Naive thymus-derived CD4-positive, alpha-beta T cell (primary cell): Measurements from ENCODE around the gene OIP5. TPM values are rescaled to one million over a fixed set of nuclear protein-coding genes. Genes with fewer than 3 reads are reported as not detected.
A peak's percentile ranks its signal among the peaks of the same experiment; 100 is the strongest.
"Not testable (repeated sequence)": the region's sequence is repeated elsewhere in the genome, so short reads cannot be mapped to it uniquely, and the experiment has no call there.

Experiments
- ATAC-seq: fragments of 150-1000 bp; cut with Tn5 transposase; 2 replicates; pipeline ENCODE4 v1.10.0; 2021; ENCODE audit warnings: mild to moderate bottlenecking, moderate library complexity
- CTCF ChIA-PET: fragments of 350-600 bp; sonication (Branson Sonifier 250); formaldehyde crosslinking; loops from one replicate; lab custom pipeline; 2021; ENCODE audit warnings: antibody characterized with exemption; lab: Charles Lee
- POLR2A ChIA-PET: fragments of 350-600 bp; sonication (Branson Sonifier 250); formaldehyde crosslinking; loops from one replicate; lab custom pipeline; 2021; ENCODE audit warnings: antibody characterized with exemption, inconsistent platforms; lab: Charles Lee
- DNase-seq, 9 donors: peaks; one replicate each; pipeline versions ENCODE4 v3.0.0 to v3.0.0-alpha.2; 2020 to 2022; ENCODE audit warnings: mixed read lengths in 1 of 9
- H3K27ac ChIP-seq: one replicate; pipeline ENCODE4 v1.7.0; 2013; ENCODE audit warnings: mild to moderate bottlenecking, low read depth, low read length, moderate library complexity
- H3K27me3 ChIP-seq, 2 donors: one replicate each; pipeline ENCODE4 v1.7.0; 2013; ENCODE audit warnings: low read length in 2 of 2, mild to moderate bottlenecking in 2 of 2, moderate library complexity in 2 of 2; ENCODE audit not compliant: control insufficient read depth in 2 of 2, insufficient read depth in 2 of 2
- H3K36me3 ChIP-seq, 3 experiments: 1 replicate in 2 of 3; 2 replicates in 1 of 3; pipeline ENCODE4 v1.7.0; 2013; ENCODE audit warnings: low read length in 3 of 3, mild to moderate bottlenecking in 3 of 3, moderate library complexity in 1 of 3; ENCODE audit not compliant: insufficient read depth in 3 of 3, control insufficient read depth in 2 of 3
- H3K4me1 ChIP-seq, 2 donors: one replicate each; pipeline ENCODE4 v1.7.0; 2013; ENCODE audit warnings: low read length in 2 of 2, mild to moderate bottlenecking in 2 of 2, moderate library complexity in 1 of 2; ENCODE audit not compliant: control insufficient read depth in 2 of 2, insufficient read depth in 2 of 2
- H3K4me3 ChIP-seq: 2 replicates; pipeline ENCODE4 v1.7.0; 2013; ENCODE audit warnings: mild to moderate bottlenecking, low read length
- H3K9me3 ChIP-seq, 3 experiments: 1 replicate in 2 of 3; 2 replicates in 1 of 3; pipeline ENCODE4 v1.7.0; 2013; ENCODE audit warnings: low read length in 3 of 3; ENCODE audit not compliant: control insufficient read depth in 2 of 3
- H3K27ac Mint-ChIP-seq, 9 donors: one replicate each; pipeline ENCODE4 v1.8.0; 2020 to 2022; ENCODE audit warnings: mixed read lengths in 9 of 9, mild to moderate bottlenecking in 8 of 9, moderate library complexity in 5 of 9, inconsistent platforms in 2 of 9
- H3K27me3 Mint-ChIP-seq, 5 donors: one replicate each; pipeline ENCODE4 v1.8.0; 2021 to 2022; ENCODE audit warnings: mixed read lengths in 5 of 5, mild to moderate bottlenecking in 1 of 5
- H3K36me3 Mint-ChIP-seq, 5 donors: one replicate each; pipeline ENCODE4 v1.8.0; 2020 to 2022; ENCODE audit warnings: mixed read lengths in 5 of 5, mild to moderate bottlenecking in 3 of 5, inconsistent platforms in 1 of 5
- H3K4me1 Mint-ChIP-seq, 7 donors: one replicate each; pipeline ENCODE4 v1.8.0; 2020 to 2022; ENCODE audit warnings: mixed read lengths in 7 of 7, mild to moderate bottlenecking in 3 of 7, inconsistent platforms in 1 of 7
- H3K4me3 Mint-ChIP-seq, 10 donors: one replicate each; pipeline ENCODE4 v1.8.0; 2020 to 2022; ENCODE audit warnings: mild to moderate bottlenecking in 10 of 10, mixed read lengths in 10 of 10, moderate library complexity in 6 of 10, inconsistent platforms in 2 of 10
- H3K9me3 Mint-ChIP-seq, 11 donors: one replicate each; pipeline ENCODE4 v1.8.0; 2020 to 2022; ENCODE audit warnings: mixed read lengths in 11 of 11, mild to moderate bottlenecking in 4 of 11, inconsistent platforms in 1 of 11, moderate library complexity in 1 of 11
- intact Hi-C, 2 donors: fragments of 100-400 bp; cut with micrococcal nuclease; formaldehyde crosslinking; loops; one replicate each; pipeline ENCODE4 v1.15.1; 2023
- polyA plus RNA-seq, 2 donors: library from polyadenylated mRNA; unstranded; fragments of 300-500 nt; fragmentation: Illumina TruSeq; gene quantifications; one replicate each; pipeline ENCODE4 v1.2.3, GENCODE V29; 2021
- total RNA-seq, 6 experiments: library from RNA in 5 of 6; stranded (reverse) in 5 of 6; gene quantifications; 1 replicate in 5 of 6; 2 replicates in 1 of 6; pipeline ENCODE4 v1.2.3 and lab custom pipeline; 2021 to 2026

Gene OIP5
- total and polyA plus RNA-seq, 7 experiments from 2014 or later: 0.32 to 15.2 (median 0.57) TPM; not detected in 2

GRCh38 chr15:41278319-41278718 lies 54.1 kb downstream of the OIP5 start:
- H3K4me1 Mint-ChIP-seq: peaks cover 0 to 9% (median 9%) of the 10 kb centered on the region in 7 donors
- Histone ChIP-seq H3K4me3 (no peak overlapping the region), H3K27ac (no peak overlapping the region), H3K4me1 (peaks cover 4 to 6% of the 10 kb centered on the region in 2 donors), H3K27me3 (no peaks in the 10 kb centered on the region), H3K36me3 (peaks cover 0 to 7% (median 0%) of the 10 kb centered on the region in 3 experiments), H3K9me3 (no peaks in the 10 kb centered on the region)
- no peak overlapping the region for H3K4me3 Mint-ChIP-seq
- peak overlapping the region in 2 of 9 donors; percentile 12 to 50 for H3K27ac Mint-ChIP-seq
- H3K36me3 Mint-ChIP-seq: peaks cover 0 to 23% (median 8%) of the 10 kb centered on the region in 5 donors
- no peaks in the 10 kb centered on the region for H3K27me3 Mint-ChIP-seq
- DNase-seq: no peak
- CTCF ChIA-PET: interaction anchor here (0.7 kb wide), 1 partner anchor 1623 kb away, joined by 4 read pairs; no protein-coding TSS in a partner anchor
- intact Hi-C loops: no loop called here
- no peak for ATAC-seq
- POLR2A ChIA-PET: interaction anchor here (0.7 kb wide), 1 partner anchor 1212 kb away, joined by 3 read pairs; the partner anchor contains the start of gene ZNF106
- no peaks in the 10 kb centered on the region for H3K9me3 Mint-ChIP-seq

GRCh38 chr15:41276831-41277230 lies 55.6 kb downstream of the OIP5 start:
- Histone ChIP-seq H3K27me3 (no peaks in the 10 kb centered on the region), H3K27ac (no peak overlapping the region), H3K9me3 (no peaks in the 10 kb centered on the region), H3K4me3 (no peak overlapping the region), H3K36me3 (peaks cover 0 to 7% (median 0%) of the 10 kb centered on the region in 3 experiments), H3K4me1 (no peaks in the 10 kb centered on the region)
- Mint-ChIP-seq H3K9me3 (no peaks in the 10 kb centered on the region), H3K36me3 (peaks cover 0 to 23% (median 8%) of the 10 kb centered on the region in 5 donors), H3K27me3 (no peaks in the 10 kb centered on the region), H3K27ac (peak overlapping the region in 1 of 9 donors; percentile 19), H3K4me3 (no peak overlapping the region), H3K4me1 (no peaks in the 10 kb centered on the region)
- DNase-seq (no peak), ATAC-seq (peak; percentile 66)
- intact Hi-C loops: no loop called here
- ChIA-PET CTCF (no interaction called here), POLR2A (no interaction called here)

DNA sequence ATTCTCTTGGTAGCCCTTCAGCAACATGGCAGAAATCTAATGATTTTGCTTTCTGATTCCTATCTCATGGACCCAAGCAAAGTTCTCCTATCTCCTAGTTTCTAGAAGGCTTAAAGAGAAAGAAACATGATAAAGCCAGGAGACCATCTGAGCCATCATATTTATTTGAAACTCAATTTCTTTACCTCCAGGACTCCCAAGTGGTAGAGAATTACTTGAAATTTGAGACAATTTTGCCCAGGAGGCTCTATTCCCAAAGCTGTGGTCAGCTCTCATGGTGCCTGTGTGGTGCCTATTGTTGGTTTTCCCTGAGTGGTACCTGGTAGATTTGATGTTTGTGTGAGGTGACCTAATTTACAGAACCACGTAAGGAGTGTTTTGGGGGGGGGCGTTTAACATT lies 62.5 kb downstream of the OIP5 start:
- intact Hi-C loops: no loop called here
- peaks cover 4 to 28% (median 14%) of the 10 kb centered on the region in 5 donors for H3K36me3 Mint-ChIP-seq
- no peak overlapping the region for H3K4me3 Mint-ChIP-seq
- H3K36me3 ChIP-seq: peaks cover 0 to 8% (median 0%) of the 10 kb centered on the region in 3 experiments
- ChIA-PET CTCF (interaction anchor here (0.6 kb wide), 1 partner anchor 287 kb away, joined by 3 read pairs; no protein-coding TSS in a partner anchor), POLR2A (no interaction called here)
- ATAC-seq (no peak), DNase-seq (no peak)
- no peaks in the 10 kb centered on the region for H3K27me3 Mint-ChIP-seq
- no peaks in the 10 kb centered on the region for H3K4me1 Mint-ChIP-seq
- no peak overlapping the region for H3K27ac Mint-ChIP-seq
- no peaks in the 10 kb centered on the region for H3K27me3 ChIP-seq
- no peaks in the 10 kb centered on the region for H3K4me1 ChIP-seq
- H3K9me3 ChIP-seq: no peaks in the 10 kb centered on the region
- H3K9me3 Mint-ChIP-seq: no peaks in the 10 kb centered on the region
- no peak overlapping the region for H3K4me3 ChIP-seq
- H3K27ac ChIP-seq: no peak overlapping the region

- peaks cover 0 to 2% (median 0%) of the 10 kb centered on the region in 7 donors for H3K4me1 Mint-ChIP-seq
- H3K4me3 Mint-ChIP-seq: no peak overlapping the region
- Histone ChIP-seq H3K4me3 (no peak overlapping the region), H3K36me3 (peaks cover 0 to 12% (median 5%) of the 10 kb centered on the region in 3 experiments), H3K4me1 (no peaks in the 10 kb centered on the region), H3K27me3 (no peaks in the 10 kb centered on the region), H3K9me3 (no peaks in the 10 kb centered on the region), H3K27ac (no peak overlapping the region)
- H3K36me3 Mint-ChIP-seq: peaks cover 9 to 34% (median 22%) of the 10 kb centered on the region in 5 donors
- no peaks in the 10 kb centered on the region for H3K9me3 Mint-ChIP-seq
- CTCF ChIA-PET: interaction anchor here (0.5 to 0.6 kb wide), 3 partner anchors 78 to 607 kb away, joined by 3 to 4 read pairs (median 4); no protein-coding TSS in a partner anchor
- intact Hi-C loops: no loop called here
- no peak overlapping the region for H3K27ac Mint-ChIP-seq
- no peak for ATAC-seq
- no peak for DNase-seq
- no peaks in the 10 kb centered on the region for H3K27me3 Mint-ChIP-seq
- POLR2A ChIA-PET: no interaction called here
Measured at GRCh38 chr15:41263891-41264351, 68.5 kb downstream of the OIP5 start.

- H3K4me1 Mint-ChIP-seq: peaks cover 0 to 3% (median 0%) of the 10 kb centered on the region in 7 donors
- H3K9me3 Mint-ChIP-seq: no peaks in the 10 kb centered on the region
- Histone ChIP-seq H3K27me3 (no peaks in the 10 kb centered on the region), H3K4me3 (no peak overlapping the region), H3K36me3 (peaks cover 0 to 12% (median 5%) of the 10 kb centered on the region in 3 experiments), H3K27ac (no peak overlapping the region), H3K9me3 (no peaks in the 10 kb centered on the region), H3K4me1 (no peaks in the 10 kb centered on the region)
- intact Hi-C loops: no loop called here
- no peak overlapping the region for H3K27ac Mint-ChIP-seq
- POLR2A ChIA-PET: no interaction called here
- no peaks in the 10 kb centered on the region for H3K27me3 Mint-ChIP-seq
- ATAC-seq (no peak), DNase-seq (no peak)
- H3K36me3 Mint-ChIP-seq: peaks cover 9 to 39% (median 20%) of the 10 kb centered on the region in 5 donors
- CTCF ChIA-PET: no interaction called here
- H3K4me3 Mint-ChIP-seq: no peak overlapping the region
Measured at GRCh38 chr15:41262571-41262970, 69.8 kb downstream of the OIP5 start.

GRCh38 chr15:41260924-41261323 lies 71.5 kb downstream of the OIP5 start:
- H3K27ac Mint-ChIP-seq, H3K27me3 Mint-ChIP-seq, H3K4me3 ChIP-seq, intact Hi-C loops, H3K27me3 ChIP-seq, ATAC-seq, H3K4me1 Mint-ChIP-seq, POLR2A ChIA-PET, DNase-seq, H3K9me3 ChIP-seq, H3K4me3 Mint-ChIP-seq, H3K4me1 ChIP-seq, H3K27ac ChIP-seq, H3K9me3 Mint-ChIP-seq: not testable (repeated sequence)
- peaks cover 0 to 12% (median 5%) of the 10 kb centered on the region in 3 experiments for H3K36me3 ChIP-seq
- peaks cover 5 to 36% (median 14%) of the 10 kb centered on the region in 5 donors for H3K36me3 Mint-ChIP-seq
- CTCF ChIA-PET: interaction anchor here (0.6 kb wide), 1 partner anchor 183 kb away, joined by 4 read pairs; no protein-coding TSS in a partner anchor
